HepG2 (cell line): ENCODE data around the gene GSDME. TPM values are rescaled to one million over a fixed set of nuclear protein-coding genes. Genes with fewer than 3 reads are reported as not detected.
A peak's percentile ranks its signal among the peaks of the same experiment; 100 is the strongest.

Experiments
- ATAC-seq: fragments of 200-7000 bp; cut with Tn5 transposase; 3 replicates; pipeline ENCODE4 v1.9.1; 2020; ENCODE audit warnings: mild to moderate bottlenecking, moderate library complexity
- BruUV-seq: library from RNA; stranded (reverse); fragments of 400-500 nt; replicated peaks from 2 replicates; lab custom pipeline; 2021; lab: Mats Ljungman, UMichigan
- CTCF ChIA-PET: fragments of 300-600 bp; formaldehyde crosslinking; extraction: SDS; loops from one replicate; lab custom pipeline; 2021; ENCODE audit warnings: low total read pairs, inconsistent platforms, low intra/inter-chr PET ratio; lab: Yijun Ruan, JAX
- POLR2A ChIA-PET: fragments of 350-600 bp; sonication (Branson Sonifier 250); formaldehyde crosslinking; loops from one replicate; lab custom pipeline; 2020; ENCODE audit warnings: antibody characterized with exemption, inconsistent platforms; lab: Yijun Ruan, JAX
- DNase-seq: peaks from one replicate; pipeline ENCODE4 v3.0.0-alpha.2; 2015; ENCODE audit warnings: low spot score
- FAIRE-seq: peaks from 3 replicates; lab custom pipeline; 2011; peaks lifted over from hg19 to GRCh38; lab: Jason Lieb, UNC
- H2AFZ ChIP-seq: one replicate; pipeline ENCODE4 v1.6.1; 2011; ENCODE audit warnings: low read length, inconsistent platforms
- H3K27ac ChIP-seq: fragments of 300-600 bp; 3 replicates; pipeline ENCODE4 v1.8.0; 2011; ENCODE audit warnings: mixed run types, mild to moderate bottlenecking, mixed read lengths, low read length, inconsistent platforms; ENCODE audit not compliant: insufficient read depth; ENCODE audit errors: extremely low read length
- H3K27me3 ChIP-seq, 2 experiments: fragments of 200-600 bp in 1 of 2; 2 replicates in 1 of 2; 3 replicates in 1 of 2; pipeline versions ENCODE4 v1.6.0 to v1.8.0; 2011; ENCODE audit warnings: low read length in 2 of 2, mild to moderate bottlenecking in 2 of 2, moderate library complexity in 2 of 2, inconsistent platforms in 1 of 2; ENCODE audit not compliant: insufficient read depth in 2 of 2, control insufficient read depth in 1 of 2
- H3K36me3 ChIP-seq, 2 experiments: fragments of 200-600 bp in 1 of 2; replicated peaks in 1 of 2; 2 replicates in 1 of 2; 3 replicates in 1 of 2; pipeline versions ENCODE4 v1.5.1 to v1.8.0; 2011; ENCODE audit warnings: low read length in 2 of 2, inconsistent platforms in 1 of 2; ENCODE audit not compliant: insufficient read depth in 2 of 2, control insufficient read depth in 1 of 2
- H3K4me1 ChIP-seq: 2 replicates; pipeline ENCODE4 v1.5.1; 2012; ENCODE audit warnings: low read length, inconsistent platforms; ENCODE audit not compliant: insufficient read depth
- H3K4me2 ChIP-seq: 2 replicates; pipeline ENCODE4 v1.6.0; 2011; ENCODE audit warnings: low read depth, low read length, inconsistent platforms
- H3K4me3 ChIP-seq, 3 experiments: fragments of 200-600 bp in 1 of 3; sonication (generic), shearing (Covaris generic) in 1 of 3; replicated peaks in 1 of 3; 2 replicates each; pipeline ENCODE4 v1.5.1; 2011 to 2016; ENCODE audit warnings: low read length in 3 of 3, inconsistent platforms in 2 of 3, low read depth in 2 of 3, mild to moderate bottlenecking in 2 of 3, control low read depth in 1 of 3, mixed read lengths in 1 of 3; ENCODE audit not compliant: insufficient read depth in 1 of 3
- H3K79me2 ChIP-seq: one replicate; pipeline ENCODE4 v1.6.1; 2011; ENCODE audit warnings: low read length, inconsistent platforms; ENCODE audit not compliant: insufficient read depth
- H3K9ac ChIP-seq: 2 replicates; pipeline ENCODE4 v1.6.0; 2011; ENCODE audit warnings: mild to moderate bottlenecking, low read depth, low read length, inconsistent platforms; ENCODE audit not compliant: insufficient read depth
- H3K9me3 ChIP-seq: 2 replicates; pipeline ENCODE4 v1.5.1; 2012; ENCODE audit warnings: mild to moderate bottlenecking, low read length
- H4K20me1 ChIP-seq: 2 replicates; pipeline ENCODE4 v1.6.0; 2011; ENCODE audit warnings: inconsistent platforms, mild to moderate bottlenecking, low read length, moderate library complexity; ENCODE audit not compliant: insufficient read depth
- CHD2 ChIP-seq: IDR thresholded peaks from 2 replicates; pipeline ENCODE4 v1.6.1; 2011; ENCODE audit warnings: low read depth, low read length, improper control_type of control experiment
- FOSL1 ChIP-seq: sonication (generic); formaldehyde crosslinking; IDR thresholded peaks from 2 replicates; pipeline ENCODE4 v1.9.0; 2021; ENCODE audit warnings: missing genetic modification reagents, borderline replicate concordance
- GLI4 ChIP-seq: sonication (generic); formaldehyde crosslinking; IDR thresholded peaks from 2 replicates; pipeline ENCODE4 v1.5.1; 2020; ENCODE audit warnings: missing genetic modification reagents, mild to moderate bottlenecking, moderate library complexity, borderline replicate concordance
- GMEB1 ChIP-seq: sonication (generic); formaldehyde crosslinking; IDR thresholded peaks from 2 replicates; pipeline ENCODE4 v1.5.1; 2020; ENCODE audit warnings: missing genetic modification reagents, mild to moderate bottlenecking, borderline replicate concordance
- HNF4A ChIP-seq: sonication (generic); formaldehyde crosslinking; IDR thresholded peaks from 2 replicates; pipeline ENCODE4 v1.4.0; 2020; ENCODE audit warnings: missing genetic modification reagents
- MXD1 ChIP-seq: sonication (generic); formaldehyde crosslinking; IDR thresholded peaks from 2 replicates; pipeline ENCODE4 v1.4.0; 2020; ENCODE audit warnings: mild to moderate bottlenecking, missing genetic modification reagents
- NONO ChIP-seq, 2 experiments: fragments of 450-650 bp in 1 of 2; sonication (generic) in 1 of 2; formaldehyde crosslinking in 1 of 2; IDR thresholded peaks in 1 of 2; conservative IDR thresholded peaks in 1 of 2; 2 replicates each; pipeline versions ENCODE4 v1.6.1 to v1.8.0; 2017 to 2022; ENCODE audit warnings: mild to moderate bottlenecking in 1 of 2, missing genetic modification reagents in 1 of 2, moderate library complexity in 1 of 2
- RFXANK ChIP-seq: IDR thresholded peaks from 2 replicates; pipeline ENCODE4 v1.6.1; 2016
- SSRP1 ChIP-seq: IDR thresholded peaks from 2 replicates; pipeline ENCODE4 v1.6.1; 2016; ENCODE audit warnings: control low read depth
- ZFP90 ChIP-seq: sonication (generic); formaldehyde crosslinking; IDR thresholded peaks from 2 replicates; pipeline ENCODE4 v1.8.0; 2022; ENCODE audit warnings: missing genetic modification reagents, mild to moderate bottlenecking, inconsistent platforms, borderline replicate concordance
- ZFYVE20 ChIP-seq: sonication (generic); formaldehyde crosslinking; IDR thresholded peaks from 2 replicates; pipeline ENCODE4 v1.8.0; 2023; ENCODE audit warnings: low read depth, mild to moderate bottlenecking, moderate library complexity, missing genetic modification reagents, borderline replicate concordance
- ZIK1 ChIP-seq: sonication (generic); formaldehyde crosslinking; IDR thresholded peaks from 2 replicates; pipeline ENCODE4 v1.5.0; 2020; ENCODE audit warnings: mild to moderate bottlenecking, low read depth, missing genetic modification reagents, borderline replicate concordance
- ZNF124 ChIP-seq: sonication (generic); formaldehyde crosslinking; IDR thresholded peaks from 2 replicates; pipeline ENCODE4 v1.4.0; 2020; ENCODE audit warnings: missing genetic modification reagents
- ZNF280B ChIP-seq: sonication (generic); formaldehyde crosslinking; IDR thresholded peaks from 2 replicates; pipeline ENCODE4 v1.5.0; 2020; ENCODE audit warnings: missing genetic modification reagents, mild to moderate bottlenecking, borderline replicate concordance
- ZNF296 ChIP-seq: sonication (generic); formaldehyde crosslinking; conservative IDR thresholded peaks from 2 replicates; pipeline ENCODE4 v1.5.0; 2020; ENCODE audit warnings: mild to moderate bottlenecking, missing genetic modification reagents
- ZNF674 ChIP-seq: sonication (generic); formaldehyde crosslinking; IDR thresholded peaks from 2 replicates; pipeline ENCODE4 v1.5.0; 2020; ENCODE audit warnings: low read depth, mild to moderate bottlenecking, missing genetic modification reagents
- WGBS: methylation state at CpG from one replicate; pipeline ENCODE4 v1.1.6; 2017; ENCODE audit warnings: low lambda C conversion rate; 5-methylcytosine and 5-hydroxymethylcytosine counted together
- in situ Hi-C: cut with HindIII; loops from 2 replicates; pipeline ENCODE4 v1.10.0; 2017; ENCODE audit warnings: low pct_unique_long_range_greater_than_20kb; ENCODE audit not compliant: extremely low pct_ligation_motif_present
- intact Hi-C: fragments of 100-400 bp; cut with micrococcal nuclease; formaldehyde crosslinking; loops from one replicate; pipeline ENCODE4 v1.10.0; 2022; ENCODE audit not compliant: unreplicated experiment
- polyA plus RNA-seq, 8 experiments: library from polyadenylated mRNA; depleted of rRNA in 3 of 8; stranded (reverse) in 7 of 8; unstranded in 1 of 8; fragments of >200 nt; fragmentation: Illumina TruSeq in 4 of 8; extraction: Trizol in 4 of 8; gene quantifications; 2 replicates each; pipeline versions ENCODE4 v1.2.1 to v1.2.3, GENCODE V29; 2011 to 2016; ENCODE audit warnings: low read depth in 4 of 8, missing spikeins in 1 of 8, mixed read lengths in 1 of 8; ENCODE audit not compliant: insufficient read depth in 1 of 8
- total RNA-seq, 5 experiments: library from RNA; depleted of rRNA; stranded (reverse); fragments of >200 nt; fragmentation: Illumina TruSeq; extraction: Trizol; gene quantifications; 2 replicates each; pipeline ENCODE4 v1.2.3, GENCODE V29; 2016; ENCODE audit warnings: low read depth in 1 of 5

The GSDME gene
- total and polyA plus RNA-seq, 2 of the 13 experiments (the other 11 are each of a cell fraction or from before 2014, with no cell fraction given): 19.2 to 28.2 TPM

GRCh38 chr7:24700521-24701260, 56.6 kb downstream of the GSDME start:
- peaks cover 22% of the 10 kb centered on the region for H3K4me1 ChIP-seq
- intact Hi-C loops (no loop called here), in situ Hi-C loops (no loop called here)
- FAIRE-seq (no peak), ATAC-seq (no peak), DNase-seq (no peak)
- H3K9me3 ChIP-seq: no peaks in the 10 kb centered on the region
- no peak overlapping the region for H3K4me2 ChIP-seq
- CTCF ChIA-PET: no interaction called here
- no peaks in the 10 kb centered on the region for H4K20me1 ChIP-seq
- TF ChIP-seq MXD1 (CRISPR knock-in tag) (no peak), SSRP1 (CRISPR knock-in tag) (no peak), ZFYVE20 (no peak), RFXANK (no peak), CHD2 (no peak), GMEB1 (CRISPR knock-in tag) (no peak), ZFP90 (CRISPR knock-in tag) (no peak), NONO (IDR thresholded peaks at IDR 0.05) (no peak), NONO (CRISPR knock-in tag; conservative IDR thresholded peaks at IDR 0.05) (no peak), ZNF674 (CRISPR knock-in tag) (no peak), ZNF124 (CRISPR knock-in tag) (no peak), FOSL1 (CRISPR knock-in tag) (no peak), ZIK1 (CRISPR knock-in tag) (no peak), HNF4A (CRISPR knock-in tag) (no peak), GLI4 (CRISPR knock-in tag) (no peak), ZNF280B (CRISPR knock-in tag) (no peak), ZNF296 (CRISPR knock-in tag) (no peak)
- H3K27ac ChIP-seq: peak overlapping the region; percentile 28
- BruUV-seq: no TSS peak
- no peaks in the 10 kb centered on the region for H3K79me2 ChIP-seq
- H3K27me3 ChIP-seq: no peaks in the 10 kb centered on the region
- WGBS: 90% methylated on average over 5 of the region's 9 CpGs
- H3K4me3 ChIP-seq: no peak overlapping the region
- H3K36me3 ChIP-seq: no peaks in the 10 kb centered on the region; a peak in 1 of 5 replicates
- POLR2A ChIA-PET: no interaction called here
- H2AFZ ChIP-seq: no peak overlapping the region
- H3K9ac ChIP-seq: no peak overlapping the region
